Esophagus mucosa (tissue), 1 donor: ENCODE data around the gene RNF121. TPM values are rescaled to one million over a fixed set of nuclear protein-coding genes. Genes with fewer than 3 reads are reported as not detected.

Source experiments
- ATAC-seq: fragments of 200-7000 bp; cut with Tn5 transposase; one replicate; pipeline ENCODE4 v1.9.1; 2020
- total RNA-seq: library from RNA; stranded (reverse); gene quantifications from one replicate; pipeline ENCODE4 v1.2.4, GENCODE V29; 2023
- donor health status: DM: yes; HTN: yes; CAD: no.

The RNF121 gene
- total RNA-seq, 1 donor from 2014 or later = 17.7 TPM

GRCh38 chr11:71990701-71991100, 61.9 kb downstream of the RNF121 start:
- no peak for ATAC-seq

GRCh38 chr11:71991494-71991893, 62.6 kb downstream of the RNF121 start:
- ATAC-seq = no peak

GRCh38 chr11:71992136-71992730, 63.4 kb downstream of the RNF121 start:
- no peak for ATAC-seq

GRCh38 chr11:71994786-71995185, 65.9 kb downstream of the RNF121 start:
- no peak for ATAC-seq

GRCh38 chr11:71995726-71996291, 67.0 kb downstream of the RNF121 start:
- no peak for ATAC-seq

GRCh38 chr11:71996517-71996916, 67.7 kb downstream of the RNF121 start:
- no peak for ATAC-seq

GRCh38 chr11:71996946-71997345, 68.1 kb downstream of the RNF121 start:
- no peak for ATAC-seq

- no peak for ATAC-seq
Measured at GRCh38 chr11:71997594-71997993, 68.7 kb downstream of the RNF121 start.

- ATAC-seq = no peak
Measured at GRCh38 chr11:71998061-71998460, 69.2 kb downstream of the RNF121 start.

- ATAC-seq = peak; percentile 11
Measured at GRCh38 chr11:71998649-71999310, 69.9 kb downstream of the RNF121 start, which contains the start of gene IL18BP. Gene IL18BP (plus strand): TSS chr11:71998909. CDS start chr11:71999985, 1,076 bp downstream.

GRCh38 chr11:71999362-71999761, 70.5 kb downstream of the RNF121 start:
- no peak for ATAC-seq

GRCh38 chr11:71999798-72000197, 71.0 kb downstream of the RNF121 start:
- ATAC-seq = no peak

- ATAC-seq = no peak
Measured at GRCh38 chr11:72000202-72000867, 71.5 kb downstream of the RNF121 start.

GRCh38 chr11:72001285-72001684, 72.4 kb downstream of the RNF121 start:
- no peak for ATAC-seq

GRCh38 chr11:72001834-72002591, 73.2 kb downstream of the RNF121 start:
- ATAC-seq = no peak

GRCh38 chr11:72002841-72003775, 74.3 kb downstream of the RNF121 start:
- no peak for ATAC-seq

- ATAC-seq = no peak
Measured at GRCh38 chr11:72003776-72004171, 74.9 kb downstream of the RNF121 start.

GRCh38 chr11:72004515-72005346, 75.9 kb downstream of the RNF121 start:
- ATAC-seq = no peak

GRCh38 chr11:72005347-72006260, 76.8 kb downstream of the RNF121 start:
- ATAC-seq = no peak
